A673 (cell line): ENCODE results near the gene DNTT. TPM values are rescaled to one million over a fixed set of nuclear protein-coding genes. Genes with fewer than 3 reads are reported as not detected.

Source experiments
- BruUV-seq: library from RNA; stranded (reverse); fragments of 400-500 nt; replicated peaks from 2 replicates; lab custom pipeline; 2021; lab: Mats Ljungman, UMichigan
- CTCF ChIA-PET: fragments of 300-600 bp; sonication (Branson Sonifier 250); formaldehyde crosslinking; loops from one replicate; lab custom pipeline; 2022; ENCODE audit warnings: antibody characterized with exemption; lab: Charles Lee
- POLR2A ChIA-PET: fragments of 300-600 bp; sonication (Branson Sonifier 250); formaldehyde crosslinking; loops from one replicate; lab custom pipeline; 2022; ENCODE audit warnings: antibody characterized with exemption; ENCODE audit not compliant: low non-redundant PET; lab: Charles Lee
- DNase-seq: peaks from one replicate; pipeline ENCODE4 v3.0.0-alpha.2; 2015; ENCODE audit warnings: low spot score
- H3K27ac ChIP-seq: fragments of 200-600 bp; sonication (generic); 2 replicates; pipeline ENCODE4 v1.5.1; 2016; ENCODE audit warnings: mixed run types, low read depth, mild to moderate bottlenecking, mixed read lengths, antibody characterized with exemption, low read length; ENCODE audit not compliant: poor library complexity, severe bottlenecking
- H3K27me3 ChIP-seq: fragments of 200-600 bp; sonication (generic); replicated peaks from 2 replicates; pipeline ENCODE4 v1.6.1; 2017; ENCODE audit warnings: mixed run types, low read depth, mild to moderate bottlenecking, mixed read lengths, antibody characterized with exemption, low read length; ENCODE audit not compliant: insufficient read depth, poor library complexity
- H3K36me3 ChIP-seq: fragments of 200-600 bp; sonication (generic); 2 replicates; pipeline ENCODE4 v1.6.1; 2016; ENCODE audit warnings: mixed run types, mild to moderate bottlenecking, mixed read lengths, antibody characterized with exemption, low read length; ENCODE audit not compliant: insufficient read depth, poor library complexity, severe bottlenecking
- H3K4me1 ChIP-seq: fragments of 200-600 bp; sonication (generic); 2 replicates; pipeline ENCODE4 v1.6.1; 2017; ENCODE audit warnings: mixed run types, mild to moderate bottlenecking, mixed read lengths, antibody characterized with exemption, low read length; ENCODE audit not compliant: insufficient read depth, poor library complexity, severe bottlenecking
- H3K4me3 ChIP-seq: fragments of 200-600 bp; sonication (generic); 2 replicates; pipeline ENCODE4 v1.5.1; 2016; ENCODE audit warnings: low read depth, mixed run types, mild to moderate bottlenecking, mixed read lengths, low read length; ENCODE audit not compliant: poor library complexity, severe bottlenecking
- H3K9me3 ChIP-seq: fragments of 200-600 bp; sonication (generic); 2 replicates; pipeline ENCODE4 v1.6.1; 2016; ENCODE audit warnings: mixed run types, low read depth, mild to moderate bottlenecking, mixed read lengths, antibody characterized with exemption, low read length; ENCODE audit not compliant: poor library complexity, severe bottlenecking
- CTCF ChIP-seq: fragments of 300-800, 200-600 bp; sonication (generic); conservative IDR thresholded peaks from 2 replicates; pipeline ENCODE4 v1.5.1; 2017; ENCODE audit warnings: low read depth, mild to moderate bottlenecking, antibody characterized with exemption, low read length, moderate library complexity, mixed read lengths
- EZH2 ChIP-seq: fragments of 200-600 bp; sonication (generic); IDR thresholded peaks from 2 replicates; pipeline ENCODE4 v1.6.1; 2017; ENCODE audit warnings: borderline replicate concordance, low read depth, mild to moderate bottlenecking, mixed read lengths, antibody characterized with exemption, low read length; ENCODE audit not compliant: poor library complexity, severe bottlenecking
- intact Hi-C: fragments of 100-400 bp; cut with micrococcal nuclease; formaldehyde crosslinking; loops from one replicate; pipeline ENCODE4 v1.10.0; 2022; ENCODE audit not compliant: unreplicated experiment
- total RNA-seq: library from RNA; stranded (reverse); gene quantifications from 2 replicates; pipeline ENCODE4 v1.2.3, GENCODE V29; 2021

The DNTT gene
- total RNA-seq, 1 experiment from 2014 or later: not detected

DNA sequence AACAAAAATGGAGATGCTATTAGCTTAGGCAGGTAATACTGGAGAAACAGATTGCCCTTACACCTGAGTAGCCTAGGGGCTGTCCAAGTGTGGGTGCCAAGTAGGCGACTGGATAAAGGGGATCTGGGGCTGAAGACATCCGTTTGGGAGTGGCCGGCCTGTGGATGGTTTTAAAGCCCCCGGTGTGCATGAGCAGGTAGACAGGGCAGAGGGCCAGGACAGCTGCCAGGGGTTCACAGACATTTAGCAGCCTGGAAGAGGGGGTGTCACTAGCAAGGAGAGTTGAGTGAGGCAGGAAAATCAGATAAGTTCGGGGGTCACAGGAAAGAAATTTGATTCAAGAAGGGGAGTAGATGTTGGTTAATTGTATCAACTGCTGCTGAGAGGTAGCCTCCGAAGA, 56.1 kb downstream of the DNTT start:
- CTCF ChIA-PET: no interaction called here
- no peaks in the 10 kb centered on the region for H3K4me1 ChIP-seq
- TF ChIP-seq EZH2 (no peak), CTCF (no peak)
- H3K36me3 ChIP-seq: no peaks in the 10 kb centered on the region
- DNase-seq: no peak
- H3K4me3 ChIP-seq: no peak overlapping the region
- H3K27ac ChIP-seq: no peak overlapping the region
- BruUV-seq: no TSS peak
- H3K27me3 ChIP-seq: peaks cover 23% of the 10 kb centered on the region
- intact Hi-C loops: no loop called here
- no peaks in the 10 kb centered on the region for H3K9me3 ChIP-seq
- POLR2A ChIA-PET: no interaction called here

DNA sequence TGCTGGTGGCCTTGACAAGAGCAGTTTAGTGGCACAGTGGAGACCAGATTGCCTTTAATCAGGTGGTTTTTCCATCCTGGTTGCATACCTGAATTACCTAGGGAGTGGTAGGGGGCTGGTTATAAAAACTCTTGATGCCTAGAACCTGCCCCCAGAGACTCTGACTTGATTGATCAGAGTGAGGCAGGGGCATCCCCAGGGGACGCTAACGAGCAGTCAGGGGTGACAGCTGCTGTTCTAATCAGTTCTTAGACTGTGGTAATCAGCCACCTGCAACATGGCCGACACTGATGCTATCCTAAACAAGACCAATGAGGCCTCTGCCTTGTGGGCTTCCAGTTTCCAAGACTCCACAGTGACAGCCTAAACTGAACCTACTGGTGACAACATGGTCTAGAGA, 56.5 kb downstream of the DNTT start:
- H3K9me3 ChIP-seq: no peaks in the 10 kb centered on the region
- no peak for TF ChIP-seq CTCF
- no peak for TF ChIP-seq EZH2
- CTCF ChIA-PET: no interaction called here

DNA sequence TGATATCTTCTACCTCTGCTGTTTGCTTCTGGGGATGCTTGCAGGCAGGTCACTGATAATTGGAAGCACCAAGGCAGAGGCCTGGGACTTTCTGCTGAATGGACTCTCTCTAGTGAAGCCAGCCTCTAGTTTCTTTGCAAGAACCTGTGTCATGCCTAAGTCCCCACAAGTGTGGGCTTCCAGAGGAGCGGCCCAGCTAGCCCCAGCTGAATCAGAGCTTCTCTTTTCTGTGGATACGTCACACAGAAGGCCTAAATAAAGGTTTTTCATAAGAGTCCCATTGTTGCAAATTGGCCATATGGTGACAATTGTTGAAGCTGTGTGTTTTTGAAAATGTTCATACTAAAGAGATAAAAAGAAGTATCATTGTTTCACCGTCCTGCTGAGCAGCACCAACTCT, 61.3 kb downstream of the DNTT start:
- H3K36me3 ChIP-seq: no peaks in the 10 kb centered on the region
- intact Hi-C loops: no loop called here
- no peak overlapping the region for H3K27ac ChIP-seq
- BruUV-seq: no TSS peak
- no peaks in the 10 kb centered on the region for H3K9me3 ChIP-seq
- CTCF ChIA-PET: no interaction called here
- H3K4me3 ChIP-seq: no peak overlapping the region
- POLR2A ChIA-PET: no interaction called here
- H3K4me1 ChIP-seq: no peaks in the 10 kb centered on the region
- DNase-seq: no peak
- no peak for TF ChIP-seq CTCF
- no peak for TF ChIP-seq EZH2
- H3K27me3 ChIP-seq: peaks cover 10% of the 10 kb centered on the region

More for the DNA sequence above, 56.5 kb downstream of the DNTT start:
- BruUV-seq: no TSS peak
- H3K27me3 ChIP-seq: peaks cover 23% of the 10 kb centered on the region
- H3K4me3 ChIP-seq: no peak overlapping the region
- POLR2A ChIA-PET: no interaction called here
- no peak for DNase-seq
- no peaks in the 10 kb centered on the region for H3K36me3 ChIP-seq
- no peaks in the 10 kb centered on the region for H3K4me1 ChIP-seq
- intact Hi-C loops: no loop called here
- no peak overlapping the region for H3K27ac ChIP-seq
